SU-DHL-6 (cell line): Measurements from ENCODE around the gene OR14J1.
"Not testable (repeated sequence)": the region's sequence is repeated elsewhere in the genome, so short reads cannot be mapped to it uniquely, and the experiment has no call there.

Experiments
- H2AFZ ChIP-seq: fragments of 200-600 bp; sonication (generic); 2 replicates; pipeline ENCODE4 v1.6.1; 2014; ENCODE audit warnings: low read depth, mild to moderate bottlenecking, moderate library complexity, mixed read lengths, antibody characterized with exemption, low read length; ENCODE audit not compliant: severe bottlenecking
- H3F3A ChIP-seq: fragments of 200-600 bp; shearing (Covaris generic); 2 replicates; pipeline ENCODE4 v1.6.0; 2016; ENCODE audit warnings: antibody characterized with exemption, mild to moderate bottlenecking; ENCODE audit not compliant: insufficient read depth
- H3K27ac ChIP-seq: fragments of 200-600 bp; sonication (generic); 2 replicates; pipeline ENCODE4 v1.5.1; 2016; ENCODE audit warnings: low read depth, mild to moderate bottlenecking, low read length, moderate library complexity, mixed read lengths
- H3K27me3 ChIP-seq: fragments of 200-600 bp; sonication (generic), shearing (Covaris generic); 2 replicates; pipeline ENCODE4 v1.6.0; 2014; ENCODE audit warnings: mild to moderate bottlenecking, low read length
- H3K36me3 ChIP-seq: fragments of 200-600 bp; sonication (generic); 2 replicates; pipeline ENCODE4 v1.6.1; 2014; ENCODE audit warnings: mild to moderate bottlenecking, low read length, mixed read lengths
- H3K4me2 ChIP-seq: fragments of 300-600, 200-600 bp; shearing (Covaris generic), sonication (generic); 2 replicates; pipeline ENCODE4 v1.6.0; 2014; ENCODE audit warnings: low read length, low read depth, mild to moderate bottlenecking; ENCODE audit not compliant: poor library complexity, severe bottlenecking
- H3K4me3 ChIP-seq: fragments of 200-600 bp; sonication (generic); 2 replicates; pipeline ENCODE4 v1.5.1; 2014; ENCODE audit warnings: antibody characterized with exemption, low read length, mild to moderate bottlenecking, mixed read lengths; ENCODE audit not compliant: insufficient read depth, poor library complexity, severe bottlenecking
- H3K79me2 ChIP-seq: fragments of 200-600 bp; sonication (generic); 2 replicates; pipeline ENCODE4 v1.6.1; 2014; ENCODE audit warnings: mild to moderate bottlenecking, low read length, moderate library complexity; ENCODE audit not compliant: insufficient read depth
- H3K9ac ChIP-seq: fragments of 200-600 bp; sonication (generic); 2 replicates; pipeline ENCODE4 v1.7.0; 2014; ENCODE audit warnings: mild to moderate bottlenecking, low read length
- H3K9me2 ChIP-seq: fragments of 200-600 bp; sonication (generic); replicated peaks from 2 replicates; pipeline ENCODE4 v1.6.1; 2014; ENCODE audit warnings: low read length; ENCODE audit not compliant: insufficient read depth
- H3K9me3 ChIP-seq: fragments of 200-600 bp; sonication (generic); 2 replicates; pipeline ENCODE4 v1.6.1; 2014; ENCODE audit warnings: low read length, mixed read lengths; ENCODE audit not compliant: insufficient read depth
- H4K20me1 ChIP-seq: fragments of 200-600 bp; sonication (generic); 2 replicates; pipeline ENCODE4 v1.6.1; 2014; ENCODE audit warnings: low read depth, mild to moderate bottlenecking, antibody characterized with exemption, low read length, moderate library complexity, mixed read lengths
- EZH2phosphoT487 ChIP-seq: fragments of 200-600 bp; sonication (generic), shearing (Covaris generic); conservative IDR thresholded peaks from 2 replicates; pipeline ENCODE4 v1.6.1; 2018; ENCODE audit warnings: mild to moderate bottlenecking, antibody characterized with exemption, low read length, moderate library complexity, mixed read lengths
- TF ChIP-seq, protein P1 (sequence below): fragments of 200-600 bp; sonication (generic); IDR thresholded peaks from one replicate; pipeline ENCODE4 v1.5.1; 2017; ENCODE audit warnings: antibody characterized with exemption, mild to moderate bottlenecking, low read length, moderate library complexity; ENCODE audit not compliant: insufficient read depth, poor library complexity, severe bottlenecking

OR14J1 gene

DNA sequence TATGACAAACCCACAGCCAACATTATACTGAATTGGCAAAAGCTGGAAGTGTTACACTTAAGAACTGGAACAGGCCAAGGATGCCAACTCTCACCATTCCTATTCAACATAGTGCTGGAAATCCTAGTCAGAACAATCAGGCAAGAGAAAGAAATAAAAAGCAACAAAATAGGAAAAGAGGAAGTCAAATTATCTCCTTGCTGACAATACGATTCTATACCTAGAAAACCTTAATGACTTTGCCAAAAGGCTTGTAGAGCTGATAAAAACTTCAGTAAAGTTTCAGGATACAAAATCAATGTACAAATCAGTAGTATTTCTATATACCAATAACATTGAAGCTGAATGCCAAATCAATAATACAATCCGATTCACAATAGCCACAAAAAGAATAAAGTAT is 34.8 kb downstream of the OR14J1 start:
- H3K9me3 ChIP-seq: no peaks in the 10 kb centered on the region
- 0 out of 2 replicates have a peak, but pooled peaks cover 4% of the 10 kb centered on the region for H3K27me3 ChIP-seq
- no peaks in the 10 kb centered on the region for H3K9me2 ChIP-seq
- H3K27ac ChIP-seq: no peak overlapping the region
- H3K4me2 ChIP-seq: no peak overlapping the region
- no peak overlapping the region for H2AFZ ChIP-seq
- no peak overlapping the region for H3K9ac ChIP-seq
- H3F3A ChIP-seq: no peaks in the 10 kb centered on the region
- no peaks in the 10 kb centered on the region for H3K36me3 ChIP-seq
- H4K20me1 ChIP-seq: no peaks in the 10 kb centered on the region
- H3K79me2 ChIP-seq: no peaks in the 10 kb centered on the region
- TF ChIP-seq, protein P1, sequence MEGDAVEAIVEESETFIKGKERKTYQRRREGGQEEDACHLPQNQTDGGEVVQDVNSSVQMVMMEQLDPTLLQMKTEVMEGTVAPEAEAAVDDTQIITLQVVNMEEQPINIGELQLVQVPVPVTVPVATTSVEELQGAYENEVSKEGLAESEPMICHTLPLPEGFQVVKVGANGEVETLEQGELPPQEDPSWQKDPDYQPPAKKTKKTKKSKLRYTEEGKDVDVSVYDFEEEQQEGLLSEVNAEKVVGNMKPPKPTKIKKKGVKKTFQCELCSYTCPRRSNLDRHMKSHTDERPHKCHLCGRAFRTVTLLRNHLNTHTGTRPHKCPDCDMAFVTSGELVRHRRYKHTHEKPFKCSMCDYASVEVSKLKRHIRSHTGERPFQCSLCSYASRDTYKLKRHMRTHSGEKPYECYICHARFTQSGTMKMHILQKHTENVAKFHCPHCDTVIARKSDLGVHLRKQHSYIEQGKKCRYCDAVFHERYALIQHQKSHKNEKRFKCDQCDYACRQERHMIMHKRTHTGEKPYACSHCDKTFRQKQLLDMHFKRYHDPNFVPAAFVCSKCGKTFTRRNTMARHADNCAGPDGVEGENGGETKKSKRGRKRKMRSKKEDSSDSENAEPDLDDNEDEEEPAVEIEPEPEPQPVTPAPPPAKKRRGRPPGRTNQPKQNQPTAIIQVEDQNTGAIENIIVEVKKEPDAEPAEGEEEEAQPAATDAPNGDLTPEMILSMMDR: no peak
- no peak for TF ChIP-seq EZH2phosphoT487
- H3K4me3 ChIP-seq: no peak overlapping the region

DNA sequence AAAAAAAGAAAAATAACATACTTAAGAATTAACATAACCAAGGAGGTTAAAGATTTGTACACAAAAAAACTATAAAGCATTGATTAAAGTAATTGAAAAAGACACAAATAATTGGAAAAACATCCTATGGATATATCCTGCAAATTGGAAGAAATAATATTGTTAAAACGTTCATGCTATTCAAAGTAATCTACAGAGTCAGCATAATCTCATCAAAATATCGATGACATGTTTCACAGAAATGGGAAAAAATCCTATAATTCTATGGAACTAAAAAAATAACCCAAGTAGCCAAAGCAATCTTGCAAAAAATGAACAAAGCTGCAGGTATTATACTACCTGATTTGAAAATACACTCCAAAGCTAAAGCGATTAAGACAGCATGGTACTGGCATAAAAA is 43.9 kb downstream of the OR14J1 start:
- H3K4me2 ChIP-seq: no peak overlapping the region
- no peaks in the 10 kb centered on the region for H3F3A ChIP-seq
- no peak overlapping the region for H3K27ac ChIP-seq
- H2AFZ ChIP-seq: no peak overlapping the region
- H3K9me3 ChIP-seq: no peaks in the 10 kb centered on the region
- H3K79me2 ChIP-seq: no peaks in the 10 kb centered on the region
- H3K36me3 ChIP-seq: no peaks in the 10 kb centered on the region
- TF ChIP-seq, protein P1: no peak
- TF ChIP-seq EZH2phosphoT487: no peak
- no peak overlapping the region for H3K9ac ChIP-seq
- H3K9me2 ChIP-seq: no peaks in the 10 kb centered on the region
- H3K4me3 ChIP-seq: no peak overlapping the region
- no peaks in the 10 kb centered on the region for H4K20me1 ChIP-seq
- 0 out of 2 replicates have a peak, but pooled peaks cover 3% of the 10 kb centered on the region for H3K27me3 ChIP-seq

DNA sequence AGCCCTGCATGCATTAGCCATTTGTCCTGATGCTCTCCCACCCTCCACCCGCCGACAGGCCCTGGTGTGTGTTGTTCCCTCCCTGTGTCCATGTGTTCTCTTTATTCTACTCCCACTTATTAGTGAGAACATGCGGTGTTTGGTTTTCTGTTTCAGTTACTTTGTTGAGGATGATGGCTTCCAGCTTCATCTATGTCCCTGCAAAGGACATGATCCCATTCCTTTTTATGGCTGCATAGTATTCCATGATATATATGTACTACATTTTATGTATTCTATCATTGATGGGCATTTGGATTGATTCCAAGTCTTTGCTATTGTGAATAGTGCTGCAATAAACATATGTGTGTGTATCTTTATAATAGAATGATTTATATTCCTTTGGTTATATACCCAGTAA is 47.8 kb downstream of the OR14J1 start:
- not testable (repeated sequence) for H3F3A ChIP-seq, H3K36me3 ChIP-seq, H4K20me1 ChIP-seq, H3K9me3 ChIP-seq, H3K4me3 ChIP-seq, H3K9ac ChIP-seq, H2AFZ ChIP-seq, H3K79me2 ChIP-seq, H3K27me3 ChIP-seq, H3K4me2 ChIP-seq, H3K9me2 ChIP-seq, H3K27ac ChIP-seq

DNA sequence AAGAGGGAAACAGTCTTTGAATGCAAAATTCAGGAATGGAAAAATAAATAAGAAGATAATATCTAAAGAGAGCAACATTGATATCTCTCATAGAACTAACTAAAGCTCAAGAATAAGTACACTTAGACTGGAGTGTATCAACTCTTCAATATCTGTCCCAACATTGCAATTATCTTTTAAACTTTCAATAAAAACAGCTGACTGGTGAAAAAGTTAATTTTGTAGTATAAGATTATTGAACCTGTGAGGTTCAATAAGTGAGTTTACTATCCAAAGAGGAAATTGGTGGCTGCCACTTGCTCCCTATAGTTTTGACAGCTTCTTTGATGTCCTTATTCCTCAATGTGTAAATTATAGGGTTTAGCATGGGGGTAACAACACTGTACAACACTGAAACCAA is 53.5 kb downstream of the OR14J1 start:
- no peaks in the 10 kb centered on the region for H4K20me1 ChIP-seq
- H3K27me3 ChIP-seq: no peaks in the 10 kb centered on the region
- no peaks in the 10 kb centered on the region for H3K79me2 ChIP-seq
- H3K27ac ChIP-seq: no peak overlapping the region
- H3K36me3 ChIP-seq: no peaks in the 10 kb centered on the region
- no peak overlapping the region for H3K4me2 ChIP-seq
- H2AFZ ChIP-seq: no peak overlapping the region
- H3F3A ChIP-seq: no peaks in the 10 kb centered on the region
- no peak overlapping the region for H3K9ac ChIP-seq
- H3K9me2 ChIP-seq: no peaks in the 10 kb centered on the region
- no peak overlapping the region for H3K4me3 ChIP-seq
- no peaks in the 10 kb centered on the region for H3K9me3 ChIP-seq
- no peak for TF ChIP-seq EZH2phosphoT487
- TF ChIP-seq, protein P1: no peak
